Chondrocyte (in vitro differentiated cells): ENCODE data around the gene ZNF514. TPM values are rescaled to one million over a fixed set of nuclear protein-coding genes. Genes with fewer than 3 reads are reported as not detected.

Experiments used
- DNase-seq: peaks from one replicate; pipeline ENCODE4 v3.0.0; 2021; ENCODE audit warnings: mixed read lengths, low spot score
- H3K27ac Mint-ChIP-seq: one replicate; pipeline ENCODE4 v1.8.0; 2021; ENCODE audit warnings: mild to moderate bottlenecking, moderate library complexity, mixed read lengths; ENCODE audit not compliant: unreplicated experiment
- H3K27me3 Mint-ChIP-seq: 2 replicates; pipeline ENCODE4 v1.8.0; 2021; ENCODE audit warnings: low read depth, mixed read lengths
- H3K36me3 Mint-ChIP-seq: 2 replicates; pipeline ENCODE4 v1.8.0; 2021; ENCODE audit warnings: low read depth, mixed read lengths
- H3K4me1 Mint-ChIP-seq: 2 replicates; pipeline ENCODE4 v1.8.0; 2021; ENCODE audit warnings: low read depth, mild to moderate bottlenecking, mixed read lengths
- H3K4me3 Mint-ChIP-seq: one replicate; pipeline ENCODE4 v1.8.0; 2021; ENCODE audit warnings: mild to moderate bottlenecking, moderate library complexity, mixed read lengths; ENCODE audit not compliant: unreplicated experiment
- H3K9me3 Mint-ChIP-seq: 2 replicates; pipeline ENCODE4 v1.8.0; 2021; ENCODE audit warnings: low read depth, mixed read lengths
- total RNA-seq: library from RNA; stranded (reverse); gene quantifications from 3 replicates; pipeline ENCODE4 v1.2.1, GENCODE V29; 2021
- TF ChIP-seq, protein P1 (sequence below): fragments of 200-600 bp; sonication (generic); IDR thresholded peaks from 2 replicates; pipeline ENCODE4 v1.5.0; 2021; ENCODE audit warnings: antibody characterized with exemption, mild to moderate bottlenecking, moderate library complexity

Gene ZNF514
- total RNA-seq, 1 donor from 2014 or later: 12.1 TPM

- peaks cover 16% of the 10 kb centered on the region for H3K9me3 Mint-ChIP-seq
- TF ChIP-seq, protein P1, sequence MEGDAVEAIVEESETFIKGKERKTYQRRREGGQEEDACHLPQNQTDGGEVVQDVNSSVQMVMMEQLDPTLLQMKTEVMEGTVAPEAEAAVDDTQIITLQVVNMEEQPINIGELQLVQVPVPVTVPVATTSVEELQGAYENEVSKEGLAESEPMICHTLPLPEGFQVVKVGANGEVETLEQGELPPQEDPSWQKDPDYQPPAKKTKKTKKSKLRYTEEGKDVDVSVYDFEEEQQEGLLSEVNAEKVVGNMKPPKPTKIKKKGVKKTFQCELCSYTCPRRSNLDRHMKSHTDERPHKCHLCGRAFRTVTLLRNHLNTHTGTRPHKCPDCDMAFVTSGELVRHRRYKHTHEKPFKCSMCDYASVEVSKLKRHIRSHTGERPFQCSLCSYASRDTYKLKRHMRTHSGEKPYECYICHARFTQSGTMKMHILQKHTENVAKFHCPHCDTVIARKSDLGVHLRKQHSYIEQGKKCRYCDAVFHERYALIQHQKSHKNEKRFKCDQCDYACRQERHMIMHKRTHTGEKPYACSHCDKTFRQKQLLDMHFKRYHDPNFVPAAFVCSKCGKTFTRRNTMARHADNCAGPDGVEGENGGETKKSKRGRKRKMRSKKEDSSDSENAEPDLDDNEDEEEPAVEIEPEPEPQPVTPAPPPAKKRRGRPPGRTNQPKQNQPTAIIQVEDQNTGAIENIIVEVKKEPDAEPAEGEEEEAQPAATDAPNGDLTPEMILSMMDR: no peak
- no peak overlapping the region for H3K27ac Mint-ChIP-seq
- no peak overlapping the region for H3K4me3 Mint-ChIP-seq
- no peaks in the 10 kb centered on the region for H3K4me1 Mint-ChIP-seq
- H3K27me3 Mint-ChIP-seq: no peaks in the 10 kb centered on the region
- no peak for DNase-seq
- H3K36me3 Mint-ChIP-seq: peaks cover 51% of the 10 kb centered on the region
Observed at GRCh38 chr2:95179451-95179850, 19.8 kb upstream of the ZNF514 start.

GRCh38 chr2:95174031-95174542 is 14.4 kb upstream of the ZNF514 start:
- TF ChIP-seq, protein P1: no peak
- peaks cover 11% of the 10 kb centered on the region for H3K4me1 Mint-ChIP-seq
- no peak for DNase-seq
- no peaks in the 10 kb centered on the region for H3K27me3 Mint-ChIP-seq
- no peak overlapping the region for H3K4me3 Mint-ChIP-seq
- no peak overlapping the region for H3K27ac Mint-ChIP-seq
- H3K9me3 Mint-ChIP-seq: no peaks in the 10 kb centered on the region
- peaks cover 10% of the 10 kb centered on the region for H3K36me3 Mint-ChIP-seq

DNA sequence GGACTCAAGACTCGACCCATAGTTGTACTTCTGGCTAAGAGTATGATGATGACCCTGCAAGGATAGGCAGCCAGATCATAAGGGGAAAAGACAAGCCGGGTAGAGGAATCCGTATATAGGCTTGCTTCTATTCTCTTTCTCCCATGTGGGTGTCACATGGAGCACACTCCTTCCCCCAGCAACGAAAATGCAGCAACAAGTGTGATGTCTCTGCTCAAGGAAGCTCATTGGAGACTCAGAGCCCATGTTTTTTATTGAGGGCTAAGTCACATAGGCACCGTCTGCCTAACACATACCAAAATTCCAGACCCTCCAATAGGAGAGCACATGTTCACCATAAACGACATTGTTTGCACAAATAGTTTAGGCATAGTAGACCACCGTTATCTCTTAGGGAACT is 12.3 kb upstream of the ZNF514 start:
- H3K27me3 Mint-ChIP-seq: no peaks in the 10 kb centered on the region
- TF ChIP-seq, protein P1: no peak
- peak overlapping the region; percentile 52 for H3K27ac Mint-ChIP-seq
- H3K36me3 Mint-ChIP-seq: peaks cover under 1% of the 10 kb centered on the region
- H3K4me1 Mint-ChIP-seq: peaks cover 14% of the 10 kb centered on the region
- no peak for DNase-seq
- no peaks in the 10 kb centered on the region for H3K9me3 Mint-ChIP-seq
- H3K4me3 Mint-ChIP-seq: no peak overlapping the region

- no peaks in the 10 kb centered on the region for H3K36me3 Mint-ChIP-seq
- H3K27ac Mint-ChIP-seq: peak overlapping the region; percentile 98
- H3K9me3 Mint-ChIP-seq: no peaks in the 10 kb centered on the region
- peak overlapping the region; percentile 99 for H3K4me3 Mint-ChIP-seq
- H3K4me1 Mint-ChIP-seq: peaks cover 32% of the 10 kb centered on the region
- TF ChIP-seq, protein P1: no peak
- no peaks in the 10 kb centered on the region for H3K27me3 Mint-ChIP-seq
- DNase-seq: no peak
Observed at GRCh38 chr2:95166065-95166763, 6.6 kb upstream of the ZNF514 start.

- Mint-ChIP-seq H3K4me1 (peaks cover 32% of the 10 kb centered on the region), H3K9me3 (no peaks in the 10 kb centered on the region), H3K27me3 (no peaks in the 10 kb centered on the region), H3K27ac (peak within 1 kb of the TSS; percentile 98), H3K36me3 (no peaks in the 10 kb centered on the region), H3K4me3 (peak within 1 kb of the TSS; percentile 99)
- DNase-seq: peak; percentile 98
- TF ChIP-seq, protein P1: peak; percentile 33
Observed at GRCh38 chr2:95165371-95166064, 5.9 kb upstream of the ZNF514 start, which contains the start of gene ZNF2. Gene ZNF2, plus strand, starts transcription at chr2:95165809. Its CDS starts 10,418 bp downstream, at chr2:95176227.
